ENCODE data around the gene TUBGCP2.

The TUBGCP2 gene

GRCh38 chr10:133277277-133277992 is 31.2 kb downstream of the TUBGCP2 start:
- TF ChIP-seq CTCF (IDR thresholded peaks at IDR 0.05; ENCODE audit: low read depth, low read length, missing control alignments): no peak
- no peak for DNase-seq (ENCODE audit: low read depth)

DNA sequence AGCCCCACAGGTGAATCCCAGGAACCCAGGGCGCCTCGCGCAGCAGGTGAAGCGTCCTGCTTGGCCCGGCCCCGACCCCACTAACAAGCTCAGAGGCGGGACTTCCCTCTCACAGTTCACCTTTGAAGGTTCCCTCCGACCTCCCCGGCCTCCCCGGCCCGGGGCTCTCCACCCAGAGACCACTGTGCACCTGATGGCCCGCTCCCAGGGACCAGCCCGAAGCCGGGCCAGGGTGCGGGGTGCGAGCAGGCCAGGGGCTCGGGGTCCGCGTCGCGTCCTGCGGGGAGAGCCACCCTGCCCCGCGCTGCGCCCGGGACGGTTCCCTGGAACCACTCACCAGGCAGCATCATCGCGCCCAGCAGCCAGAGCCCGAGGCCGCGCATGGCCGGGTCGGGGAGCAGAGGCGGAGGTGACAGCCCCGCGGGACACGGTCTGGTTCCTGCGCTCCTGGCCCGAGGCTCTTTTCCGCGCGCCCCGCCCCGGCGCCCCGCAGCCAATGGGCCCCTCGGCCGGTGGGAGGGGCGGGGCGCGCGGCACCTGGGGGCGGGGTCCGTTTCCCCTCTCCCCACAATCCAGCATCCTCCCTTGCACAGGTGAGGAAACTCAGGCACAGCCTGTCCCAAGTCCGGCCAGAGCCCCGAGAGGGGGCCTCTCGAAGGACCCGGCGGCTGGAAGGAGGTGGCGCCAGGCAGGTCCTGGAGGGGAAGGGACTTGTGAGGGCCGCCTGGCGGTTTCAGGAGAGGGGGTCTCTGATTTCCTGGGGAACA is 32.1 kb downstream of the TUBGCP2 start, which contains the start of gene ADAM8:
Gene ADAM8 (minus strand): TSS at position 434 of the 767 bp plus-strand sequence. CDS start 51 bp downstream, at position 383.
- no peak for DNase-seq (ENCODE audit: low read depth)
- H3K4me3 ChIP-seq (ENCODE audit: low read depth, low read length): peak within 1 kb of the TSS; percentile 92

More at GRCh38 chr10:133277277-133277992, 31.2 kb downstream of the TUBGCP2 start:
- H3K4me3 ChIP-seq (ENCODE audit: low read depth, low read length): no peak overlapping the region

DNA sequence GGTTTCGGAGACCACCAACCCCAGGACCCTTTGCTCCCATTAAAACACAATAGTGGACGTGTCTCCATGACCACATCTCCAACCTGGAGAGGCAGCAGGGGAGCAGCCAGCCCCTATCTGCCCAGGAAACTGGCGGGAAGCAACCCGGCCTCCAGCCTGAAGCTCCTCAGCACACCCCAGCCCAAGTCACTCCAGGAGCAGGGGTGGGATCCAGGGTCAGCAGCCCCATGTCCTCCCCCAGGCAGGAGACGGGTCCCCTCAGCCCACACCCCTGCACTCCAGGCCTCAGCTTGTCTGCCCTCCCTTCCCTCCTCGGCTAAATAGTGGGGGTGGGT is 32.6 kb downstream of the TUBGCP2 start:
- peak overlapping the region; percentile 92 for H3K4me3 ChIP-seq (ENCODE audit: low read depth, low read length)
- no peak for TF ChIP-seq CTCF (IDR thresholded peaks at IDR 0.05; ENCODE audit: low read depth, low read length, missing control alignments)
- no peak for DNase-seq (ENCODE audit: low read depth)

More for the DNA sequence above, 32.1 kb downstream of the TUBGCP2 start, which contains the start of gene ADAM8:
- TF ChIP-seq CTCF (IDR thresholded peaks at IDR 0.05; ENCODE audit: low read depth, low read length, missing control alignments): no peak

GRCh38 chr10:133275684-133276092 is 33.0 kb downstream of the TUBGCP2 start:
- DNase-seq (ENCODE audit: low read depth): no peak
- peak; percentile 70 for TF ChIP-seq CTCF (IDR thresholded peaks at IDR 0.05; ENCODE audit: low read depth, low read length, missing control alignments)
- H3K4me3 ChIP-seq (ENCODE audit: low read depth, low read length): peak overlapping the region; percentile 92

DNA sequence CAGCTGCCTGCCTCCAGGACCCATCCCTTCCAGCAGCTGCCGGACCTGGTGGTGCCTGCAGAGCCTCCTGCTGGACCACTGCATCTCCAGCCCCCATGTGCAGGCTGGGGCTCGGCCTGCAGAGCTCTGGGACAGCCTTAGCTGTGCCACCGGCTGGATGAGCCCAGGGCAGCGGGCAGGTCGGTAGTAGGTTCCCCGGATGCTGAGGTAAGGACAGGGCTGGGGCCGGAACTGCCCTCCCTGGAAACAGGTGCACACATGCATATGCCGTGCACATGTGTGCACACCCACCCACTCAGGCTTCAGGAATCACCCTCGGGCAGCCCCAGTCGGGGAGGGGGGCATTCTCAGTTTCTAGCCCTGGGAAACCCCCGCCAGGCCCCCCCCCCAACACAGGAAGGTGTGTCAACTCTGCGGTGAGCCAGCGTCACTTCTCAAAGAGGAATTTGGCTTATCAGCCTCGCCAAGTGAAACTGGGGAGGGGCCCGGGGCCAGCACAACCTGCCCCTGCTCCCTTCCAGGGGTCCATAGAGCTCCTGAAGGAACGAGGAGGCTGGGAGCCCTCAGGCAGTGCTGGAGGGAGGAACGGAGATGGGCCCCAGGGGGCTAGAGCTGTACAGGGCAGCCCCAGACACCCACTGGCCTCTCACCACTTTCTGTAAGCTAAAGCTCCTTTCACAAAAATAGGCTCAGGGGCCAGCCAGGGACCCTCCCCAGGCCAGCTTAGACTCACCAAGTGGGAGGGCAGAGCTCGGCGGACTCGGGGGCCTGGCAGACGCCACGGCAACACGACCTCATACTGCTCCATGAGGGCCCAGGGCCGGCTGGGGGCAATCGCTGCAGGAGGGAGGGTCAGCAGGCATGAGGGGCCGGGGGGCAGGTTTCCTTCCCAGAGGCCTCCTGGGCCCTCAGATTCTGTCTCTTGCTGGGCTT is 33.7 kb downstream of the TUBGCP2 start:
- DNase-seq (ENCODE audit: low read depth): peak; percentile 64

More for the DNA sequence above, 33.7 kb downstream of the TUBGCP2 start:
- TF ChIP-seq CTCF (IDR thresholded peaks at IDR 0.05; ENCODE audit: low read depth, low read length, missing control alignments): no peak
- peak overlapping the region; percentile 92 for H3K4me3 ChIP-seq (ENCODE audit: low read depth, low read length)
